A204.1 (cell line): Measurements from ENCODE around the gene PROSER1.
"Not testable (repeated sequence)": the region's sequence is repeated elsewhere in the genome, so short reads cannot be mapped to it uniquely, and the experiment has no call there.

Experiments
- FAIRE-seq: peaks from 2 replicates; lab custom pipeline; 2012; peaks lifted over from hg19 to GRCh38; lab: Jason Lieb, UNC

Gene PROSER1

GRCh38 chr13:39025433-39025839 is 12.5 kb downstream of the PROSER1 start:
- FAIRE-seq = no peak

GRCh38 chr13:39023761-39024160 is 14.1 kb downstream of the PROSER1 start:
- FAIRE-seq = no peak

- no peak for FAIRE-seq
These were observed 14.6 kb downstream of the PROSER1 start for GRCh38 chr13:39023316-39023715.

- FAIRE-seq = no peak
These were observed 16.9 kb downstream of the PROSER1 start for GRCh38 chr13:39020853-39021462.

- peak; percentile 92 for FAIRE-seq
These were observed 21.1 kb downstream of the PROSER1 start for GRCh38 chr13:39016787-39017186.

- FAIRE-seq = no peak
These were observed 21.8 kb downstream of the PROSER1 start for GRCh38 chr13:39016087-39016486.

GRCh38 chr13:39013462-39013861 is 24.4 kb downstream of the PROSER1 start:
- FAIRE-seq = no peak

GRCh38 chr13:39012608-39013007 is 25.3 kb downstream of the PROSER1 start:
- no peak for FAIRE-seq

- FAIRE-seq = not testable (repeated sequence)
These were observed 31.3 kb downstream of the PROSER1 start for GRCh38 chr13:39006371-39007111.

GRCh38 chr13:38998739-38999138 is 39.1 kb downstream of the PROSER1 start:
- FAIRE-seq = no peak

GRCh38 chr13:38993381-38993780 is 44.5 kb downstream of the PROSER1 start:
- FAIRE-seq = no peak

GRCh38 chr13:38990693-38991092 is 47.2 kb downstream of the PROSER1 start, which contains the start of gene STOML3:
TSS of gene STOML3 (minus strand) at chr13:38990831. CDS start at chr13:38990721, 110 bp downstream.
- FAIRE-seq = no peak

GRCh38 chr13:38981096-38981495 is 56.8 kb downstream of the PROSER1 start:
- no peak for FAIRE-seq

- no peak for FAIRE-seq
These were observed 57.2 kb downstream of the PROSER1 start for GRCh38 chr13:38980750-38981078.

- no peak for FAIRE-seq
These were observed 57.8 kb downstream of the PROSER1 start for GRCh38 chr13:38979891-38980749.

- FAIRE-seq = no peak
These were observed 67.4 kb downstream of the PROSER1 start for GRCh38 chr13:38970380-38971051.

- FAIRE-seq = no peak
These were observed 68.7 kb downstream of the PROSER1 start for GRCh38 chr13:38969187-38969586.

GRCh38 chr13:38967446-38967845 is 70.4 kb downstream of the PROSER1 start:
- no peak for FAIRE-seq

- FAIRE-seq = no peak
These were observed 72.6 kb downstream of the PROSER1 start for GRCh38 chr13:38965281-38965680.

- no peak for FAIRE-seq
These were observed 77.7 kb downstream of the PROSER1 start for GRCh38 chr13:38960175-38960574.
